CD8-positive, alpha-beta memory T cell (primary cell): Measurements from ENCODE around the gene PAQR6. TPM values are rescaled to one million over a fixed set of nuclear protein-coding genes. Genes with fewer than 3 reads are reported as not detected.

Experiments used
- CTCF ChIA-PET: fragments of 350-600 bp; sonication (Branson Sonifier 250); formaldehyde crosslinking; loops from one replicate; lab custom pipeline; 2021; ENCODE audit warnings: antibody characterized with exemption; lab: Charles Lee
- POLR2A ChIA-PET: fragments of 350-600 bp; sonication (Branson Sonifier 250); formaldehyde crosslinking; loops from one replicate; lab custom pipeline; 2021; ENCODE audit warnings: antibody characterized with exemption; lab: Charles Lee
- DNase-seq, 5 donors: peaks; one replicate each; pipeline versions ENCODE4 v3.0.0 to v3.0.0-alpha.2; 2020 to 2022; ENCODE audit warnings: mixed read lengths in 1 of 5
- H3K27ac ChIP-seq: one replicate; pipeline ENCODE4 v1.7.0; 2013; ENCODE audit warnings: low read depth, mild to moderate bottlenecking, low read length, moderate library complexity
- H3K27me3 ChIP-seq: 2 replicates; pipeline ENCODE4 v1.7.0; 2013; ENCODE audit warnings: low read length, mild to moderate bottlenecking; ENCODE audit not compliant: insufficient read depth, poor library complexity, severe bottlenecking
- H3K36me3 ChIP-seq: 2 replicates; pipeline ENCODE4 v1.7.0; 2013; ENCODE audit warnings: mild to moderate bottlenecking, low read length, moderate library complexity; ENCODE audit not compliant: insufficient read depth
- H3K4me1 ChIP-seq: 2 replicates; pipeline ENCODE4 v1.7.0; 2013; ENCODE audit warnings: mild to moderate bottlenecking, low read length, moderate library complexity; ENCODE audit not compliant: insufficient read depth
- H3K4me3 ChIP-seq: 2 replicates; pipeline ENCODE4 v1.7.0; 2013; ENCODE audit warnings: mild to moderate bottlenecking, low read length
- H3K9me3 ChIP-seq: 2 replicates; pipeline ENCODE4 v1.7.0; 2013; ENCODE audit warnings: mild to moderate bottlenecking, low read length
- H3K27ac Mint-ChIP-seq, 8 donors: one replicate each; pipeline ENCODE4 v1.8.0; 2020 to 2021; ENCODE audit warnings: mixed read lengths in 8 of 8, mild to moderate bottlenecking in 6 of 8, inconsistent platforms in 3 of 8, moderate library complexity in 3 of 8
- H3K27me3 Mint-ChIP-seq, 2 donors: one replicate each; pipeline ENCODE4 v1.8.0; 2020 to 2021; ENCODE audit warnings: mixed read lengths in 2 of 2, mild to moderate bottlenecking in 1 of 2, moderate library complexity in 1 of 2
- H3K36me3 Mint-ChIP-seq, 3 donors: one replicate each; pipeline ENCODE4 v1.8.0; 2020 to 2021; ENCODE audit warnings: mixed read lengths in 3 of 3, inconsistent platforms in 1 of 3, mild to moderate bottlenecking in 1 of 3
- H3K4me1 Mint-ChIP-seq, 3 donors: one replicate each; pipeline ENCODE4 v1.8.0; 2020 to 2021; ENCODE audit warnings: mixed read lengths in 3 of 3, inconsistent platforms in 1 of 3, mild to moderate bottlenecking in 1 of 3
- H3K4me3 Mint-ChIP-seq, 7 donors: one replicate each; pipeline ENCODE4 v1.8.0; 2020 to 2021; ENCODE audit warnings: mixed read lengths in 7 of 7, mild to moderate bottlenecking in 6 of 7, moderate library complexity in 4 of 7, inconsistent platforms in 2 of 7
- H3K9me3 Mint-ChIP-seq, 5 donors: one replicate each; pipeline ENCODE4 v1.8.0; 2020 to 2022; ENCODE audit warnings: mixed read lengths in 5 of 5, mild to moderate bottlenecking in 3 of 5, moderate library complexity in 2 of 5, inconsistent platforms in 1 of 5
- polyA plus RNA-seq: library from polyadenylated mRNA; unstranded; fragments of 300-500 nt; fragmentation: Illumina TruSeq; gene quantifications from one replicate; pipeline ENCODE4 v1.2.3, GENCODE V29; 2021
- total RNA-seq, 2 experiments: library from RNA; stranded (reverse); gene quantifications; one replicate each; pipeline ENCODE4 v1.2.3, GENCODE V29; 2021

The PAQR6 gene
- total and polyA plus RNA-seq, 3 experiments from 2014 or later, result 0.53 to 1.9 (median 1.9) TPM

DNA sequence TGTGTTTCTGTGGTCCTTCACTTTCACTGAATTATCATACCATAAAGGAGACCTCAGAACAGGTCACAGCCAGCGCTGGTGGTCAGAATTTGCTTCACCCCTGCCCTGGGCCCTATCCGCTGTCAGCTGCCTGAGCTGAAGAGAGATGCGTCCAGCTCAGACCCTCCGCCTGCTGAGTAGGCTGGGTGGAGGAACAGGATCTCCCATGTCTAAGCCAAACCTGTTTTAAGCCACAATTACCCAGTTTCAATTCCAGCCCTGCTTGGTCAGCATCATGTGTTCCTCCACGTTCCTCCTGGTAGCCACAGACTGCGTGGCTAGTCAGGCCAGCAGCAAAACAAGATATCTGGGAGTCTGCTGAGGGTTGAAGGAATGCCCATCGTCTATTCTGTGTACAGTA is 19.4 kb downstream of the PAQR6 start:
- H3K36me3 ChIP-seq, result peaks cover 16% of the 10 kb centered on the region
- Mint-ChIP-seq H3K27me3 (no peaks in the 10 kb centered on the region), H3K4me1 (peaks cover 9 to 17% (median 10%) of the 10 kb centered on the region in 3 donors), H3K27ac (peak overlapping the region in 2 of 8 donors; percentile 18 to 37), H3K9me3 (no peaks in the 10 kb centered on the region), H3K4me3 (no peak overlapping the region), H3K36me3 (peaks cover 0 to 52% (median 7%) of the 10 kb centered on the region in 3 donors)
- H3K27me3 ChIP-seq, result no peaks in the 10 kb centered on the region
- ChIA-PET POLR2A (no interaction called here), CTCF (interaction anchor here (1.3 kb wide), 3 partner anchors 17 to 87 kb away, joined by 3 to 4 read pairs (median 3); no protein-coding TSS in a partner anchor)
- no peak overlapping the region for H3K27ac ChIP-seq
- H3K4me1 ChIP-seq, result no peaks in the 10 kb centered on the region
- no peak overlapping the region for H3K4me3 ChIP-seq
- no peak for DNase-seq
- H3K9me3 ChIP-seq, result no peaks in the 10 kb centered on the region

DNA sequence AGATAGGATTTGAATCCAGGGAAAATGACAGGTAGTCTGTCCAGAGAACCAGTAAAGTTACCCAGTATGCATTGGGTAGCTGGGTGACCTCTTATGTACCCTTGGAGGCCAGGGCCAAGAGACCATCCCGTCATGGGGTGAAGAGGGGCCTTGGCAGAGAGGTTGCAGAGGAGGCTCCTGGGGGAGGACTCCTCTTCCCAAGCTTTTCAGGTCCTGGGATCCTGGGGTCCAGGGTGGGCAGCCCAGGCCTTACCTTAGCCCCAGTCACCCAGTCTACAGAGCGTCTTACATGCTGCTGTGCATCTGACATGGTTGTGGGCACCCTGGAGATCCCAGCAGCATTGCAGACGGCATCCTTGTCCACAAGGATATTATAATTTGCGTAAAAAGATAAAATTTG is 21.1 kb downstream of the PAQR6 start:
- H3K27ac Mint-ChIP-seq, result peak overlapping the region in 2 of 8 donors; percentile 35 to 48
- Histone ChIP-seq H3K27me3 (no peaks in the 10 kb centered on the region), H3K4me1 (no peaks in the 10 kb centered on the region), H3K36me3 (peaks cover 23% of the 10 kb centered on the region), H3K9me3 (no peaks in the 10 kb centered on the region), H3K4me3 (no peak overlapping the region), H3K27ac (no peak overlapping the region)
- H3K27me3 Mint-ChIP-seq, result no peaks in the 10 kb centered on the region
- H3K4me1 Mint-ChIP-seq, result peaks cover 21 to 34% (median 24%) of the 10 kb centered on the region in 3 donors
- H3K36me3 Mint-ChIP-seq, result peaks cover 0 to 56% (median 12%) of the 10 kb centered on the region in 3 donors
- H3K9me3 Mint-ChIP-seq, result no peaks in the 10 kb centered on the region
- CTCF ChIA-PET, result interaction anchor here (1.1 to 5.4 kb wide), 5 partner anchors 33 to 143 kb away, joined by 3 to 88 read pairs (median 6); partner anchors contain the start of gene SLC25A44
- DNase-seq, result no peak
- POLR2A ChIA-PET, result no interaction called here
- H3K4me3 Mint-ChIP-seq, result no peak overlapping the region

DNA sequence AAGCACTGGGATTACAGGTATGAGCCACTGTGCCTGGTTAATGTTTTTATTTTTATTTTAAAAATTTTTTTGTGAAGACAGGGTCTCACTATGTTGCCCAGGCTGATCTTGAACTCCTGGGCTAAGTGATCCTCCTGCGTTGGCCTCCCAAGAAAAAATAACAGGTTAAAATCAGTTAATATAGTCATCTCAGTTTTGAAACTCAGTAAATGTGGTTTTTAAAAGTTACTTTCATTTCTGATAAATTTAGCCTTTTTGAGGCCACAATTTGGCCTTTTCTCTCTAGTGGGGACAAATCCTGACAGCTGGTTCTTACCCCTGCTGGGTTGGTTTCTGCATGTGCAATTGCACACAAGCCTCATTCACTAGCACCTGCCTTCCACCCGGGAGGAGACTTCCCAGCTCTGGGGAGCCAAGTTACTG is 21.7 kb downstream of the PAQR6 start:
- no peaks in the 10 kb centered on the region for H3K27me3 ChIP-seq
- peaks cover 26 to 40% (median 31%) of the 10 kb centered on the region in 3 donors for H3K4me1 Mint-ChIP-seq
- CTCF ChIA-PET, result interaction anchor here (1.1 to 5.4 kb wide), 9 partner anchors 32 to 143 kb away, joined by 3 to 88 read pairs (median 7); partner anchors contain the start of genes SEMA4A and SLC25A44

DNA sequence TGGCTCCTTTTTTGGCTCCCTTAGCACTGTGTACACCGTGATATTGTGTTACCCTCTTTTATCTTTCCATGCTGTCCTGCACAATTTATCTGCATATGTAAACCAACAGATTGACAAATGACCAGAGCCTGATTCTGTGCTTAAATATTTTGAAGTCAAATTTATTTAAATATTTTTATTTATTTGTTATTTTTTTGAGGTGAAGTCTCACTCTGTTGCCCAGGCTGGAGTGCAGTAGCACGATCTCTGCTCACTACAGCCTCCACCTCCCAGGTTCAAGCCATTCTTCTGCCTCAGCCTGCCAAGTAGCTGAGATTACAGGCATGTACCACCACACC is 22.2 kb downstream of the PAQR6 start:
- H3K36me3 ChIP-seq, result peaks cover 32% of the 10 kb centered on the region
- no peaks in the 10 kb centered on the region for H3K27me3 Mint-ChIP-seq
- no peak overlapping the region for H3K4me3 ChIP-seq
- no peak overlapping the region for H3K27ac ChIP-seq
- H3K9me3 ChIP-seq, result no peaks in the 10 kb centered on the region
- ChIA-PET CTCF (interaction anchor here (0.7 to 5.4 kb wide), 26 partner anchors 9 to 185 kb away, joined by 3 to 88 read pairs (median 6); partner anchors contain the start of genes PMF1, SEMA4A, SLC25A44 and SMG5), POLR2A (interaction anchor here (0.6 to 1.3 kb wide), 4 partner anchors 13 to 135 kb away, joined by 3 to 8 read pairs (median 5); partner anchors contain the start of genes PMF1, SLC25A44 and SMG5)
- H3K4me1 Mint-ChIP-seq, result peaks cover 28 to 43% (median 34%) of the 10 kb centered on the region in 3 donors
- H3K36me3 Mint-ChIP-seq, result peaks cover 6 to 63% (median 22%) of the 10 kb centered on the region in 3 donors
- H3K4me1 ChIP-seq, result no peaks in the 10 kb centered on the region
- no peak for DNase-seq
- H3K9me3 Mint-ChIP-seq, result no peaks in the 10 kb centered on the region
- H3K4me3 Mint-ChIP-seq, result peak overlapping the region in 1 of 7 donors; percentile 3
- peak overlapping the region; percentile 3 to 77 (median 42) for H3K27ac Mint-ChIP-seq
- no peaks in the 10 kb centered on the region for H3K27me3 ChIP-seq

More for the DNA sequence above, 21.7 kb downstream of the PAQR6 start:
- H3K27ac Mint-ChIP-seq, result peak overlapping the region in 4 of 8 donors; percentile 14 to 78 (median 60)
- Histone ChIP-seq H3K4me1 (no peaks in the 10 kb centered on the region), H3K27ac (no peak overlapping the region), H3K36me3 (peaks cover 29% of the 10 kb centered on the region), H3K4me3 (no peak overlapping the region), H3K9me3 (no peaks in the 10 kb centered on the region)
- H3K9me3 Mint-ChIP-seq, result no peaks in the 10 kb centered on the region
- DNase-seq, result no peak
- POLR2A ChIA-PET, result interaction anchor here (0.8 kb wide), 1 partner anchor 57 kb away, joined by 3 read pairs; the partner anchor contains the start of gene SMG5
- H3K27me3 Mint-ChIP-seq, result no peaks in the 10 kb centered on the region
- peaks cover 3 to 60% (median 19%) of the 10 kb centered on the region in 3 donors for H3K36me3 Mint-ChIP-seq
- H3K4me3 Mint-ChIP-seq, result no peak overlapping the region

DNA sequence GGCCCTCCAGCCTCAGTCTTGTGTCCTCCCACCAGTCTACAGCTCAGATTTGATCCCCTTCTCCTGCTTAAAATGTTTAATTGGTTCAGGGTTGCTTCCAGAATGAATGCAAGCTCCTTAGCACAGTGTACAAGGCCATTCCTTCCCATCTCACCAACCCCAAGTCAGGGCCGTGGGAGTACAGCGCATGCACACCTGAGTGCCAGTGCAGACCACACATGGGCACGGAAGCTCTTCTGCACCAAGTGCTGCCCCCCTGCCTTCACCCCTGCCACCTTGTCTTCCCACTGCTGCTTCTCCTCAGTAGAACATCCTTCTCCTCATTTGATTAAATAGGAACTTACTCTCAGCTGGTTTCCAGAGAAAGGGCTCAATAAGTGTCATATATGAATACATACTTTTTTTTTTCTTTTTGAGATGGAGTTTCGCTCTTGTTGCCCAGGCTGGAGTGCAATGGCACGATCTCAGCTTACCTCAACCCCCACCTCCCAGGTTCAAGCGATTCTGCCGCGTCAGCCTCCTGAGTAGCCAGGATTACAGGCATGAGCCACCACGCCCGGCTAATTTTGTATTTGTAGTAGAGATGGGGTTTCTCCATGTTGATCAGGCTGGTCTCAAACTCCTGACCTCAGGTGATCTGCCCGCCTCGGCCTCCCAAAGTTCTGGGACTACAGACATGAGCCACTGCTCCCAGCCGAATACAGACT is 25.7 kb downstream of the PAQR6 start:
- no peak for DNase-seq
- H3K4me1 ChIP-seq, result peaks cover 12% of the 10 kb centered on the region
- Mint-ChIP-seq H3K4me3 (no peak overlapping the region), H3K9me3 (no peaks in the 10 kb centered on the region), H3K27me3 (no peaks in the 10 kb centered on the region), H3K27ac (peak overlapping the region in 4 of 8 donors; percentile 51 to 89 (median 74)), H3K4me1 (peaks cover 41 to 64% (median 52%) of the 10 kb centered on the region in 3 donors), H3K36me3 (peaks cover 6 to 61% (median 18%) of the 10 kb centered on the region in 3 donors)
- peaks cover 28% of the 10 kb centered on the region for H3K36me3 ChIP-seq
- H3K4me3 ChIP-seq, result no peak overlapping the region
- H3K9me3 ChIP-seq, result no peaks in the 10 kb centered on the region
- CTCF ChIA-PET, result interaction anchor here (0.8 to 1.1 kb wide), 2 partner anchors 76 to 93 kb away, joined by 3 to 4 read pairs; no protein-coding TSS in a partner anchor
- no peaks in the 10 kb centered on the region for H3K27me3 ChIP-seq
- POLR2A ChIA-PET, result interaction anchor here (0.8 kb wide), 1 partner anchor 19 kb away, joined by 3 read pairs; no protein-coding TSS in a partner anchor
- no peak overlapping the region for H3K27ac ChIP-seq

DNA sequence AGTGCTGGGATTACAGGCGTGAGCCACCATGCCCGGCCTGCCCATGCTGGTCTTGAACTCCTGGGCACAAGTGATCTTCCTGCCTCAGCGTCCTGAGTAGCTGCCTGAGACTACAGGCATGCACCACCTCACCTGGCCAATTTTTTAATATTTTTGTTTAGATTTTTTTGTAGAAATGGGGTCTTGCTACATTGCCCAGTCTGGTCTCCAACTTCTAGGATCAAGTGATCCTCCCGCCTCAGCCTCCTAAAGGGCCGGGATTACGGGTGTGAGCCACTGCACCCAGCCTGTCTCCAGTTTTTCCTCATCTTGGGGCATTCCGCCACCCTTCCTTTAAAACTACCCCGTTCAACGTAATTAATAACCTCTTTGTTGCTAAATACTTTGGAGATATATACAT is 27.6 kb downstream of the PAQR6 start:
- Histone ChIP-seq H3K9me3 (no peaks in the 10 kb centered on the region), H3K4me1 (peaks cover 12% of the 10 kb centered on the region), H3K27me3 (no peaks in the 10 kb centered on the region), H3K36me3 (peaks cover 23% of the 10 kb centered on the region), H3K27ac (no peak overlapping the region), H3K4me3 (no peak overlapping the region)
- Mint-ChIP-seq H3K4me3 (no peak overlapping the region), H3K36me3 (peaks cover 6 to 50% (median 18%) of the 10 kb centered on the region in 3 donors), H3K27ac (peak overlapping the region in 2 of 8 donors; percentile 72 to 75), H3K4me1 (peaks cover 41 to 58% (median 50%) of the 10 kb centered on the region in 3 donors), H3K9me3 (no peaks in the 10 kb centered on the region), H3K27me3 (no peaks in the 10 kb centered on the region)
- DNase-seq, result no peak
- CTCF ChIA-PET, result interaction anchor here (0.5 kb wide), 1 partner anchor 195 kb away, joined by 3 read pairs; no protein-coding TSS in a partner anchor
- POLR2A ChIA-PET, result no interaction called here

DNA sequence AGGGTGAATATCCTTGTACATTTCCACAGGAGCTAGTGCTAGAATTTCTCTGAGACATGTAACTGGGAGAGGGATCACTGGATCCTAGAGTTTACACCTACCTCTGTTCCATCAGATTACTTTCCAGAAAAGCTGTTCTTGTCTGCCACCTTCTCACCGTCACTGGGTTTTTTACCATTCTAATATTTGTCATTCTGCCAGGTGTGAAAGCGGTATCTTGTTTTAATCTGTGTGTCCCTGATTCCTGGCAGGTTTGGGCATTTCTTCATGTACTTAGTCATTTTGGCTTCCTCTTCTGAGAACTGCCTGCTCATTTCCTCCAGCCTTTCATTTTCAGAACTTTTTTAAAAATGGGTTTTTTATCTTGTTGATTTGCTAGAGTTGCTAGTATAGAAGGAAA is 30.0 kb downstream of the PAQR6 start:
- H3K4me1 Mint-ChIP-seq, result peaks cover 43 to 68% (median 60%) of the 10 kb centered on the region in 3 donors
- H3K27ac ChIP-seq, result no peak overlapping the region
- no peaks in the 10 kb centered on the region for H3K27me3 Mint-ChIP-seq
- H3K9me3 ChIP-seq, result no peaks in the 10 kb centered on the region
- H3K4me3 Mint-ChIP-seq, result peak overlapping the region; percentile 26 to 70 (median 63)
- peak overlapping the region; percentile 78 to 97 (median 93) for H3K27ac Mint-ChIP-seq
- H3K4me3 ChIP-seq, result no peak overlapping the region
- DNase-seq, result peak in 1 of 5 donors; percentile 29
- H3K9me3 Mint-ChIP-seq, result no peaks in the 10 kb centered on the region
- POLR2A ChIA-PET, result no interaction called here
- peaks cover 6 to 50% (median 16%) of the 10 kb centered on the region in 3 donors for H3K36me3 Mint-ChIP-seq
- H3K36me3 ChIP-seq, result peaks cover 10% of the 10 kb centered on the region
- CTCF ChIA-PET, result interaction anchor here (1.2 to 1.3 kb wide), 2 partner anchors 122 to 228 kb away, joined by 3 to 4 read pairs; no protein-coding TSS in a partner anchor
- H3K27me3 ChIP-seq, result no peaks in the 10 kb centered on the region
- peaks cover 30% of the 10 kb centered on the region for H3K4me1 ChIP-seq
